ENCODE results near the gene CPAMD8.

- TF ChIP-seq CTCF (conservative IDR thresholded peaks at IDR 0.05 in 1 of 2, IDR thresholded peaks at IDR 0.05 in 1 of 2; ENCODE audit: low read depth in 1 of 2, low read length in 2 of 2) (no peak), EZH2 (IDR thresholded peaks at IDR 0.05; ENCODE audit: low read length, missing control alignments) (no peak)
Observed at GRCh38 chr19:16880884-16881554, 145.6 kb downstream of the CPAMD8 start.

Data from fibroblast of lung (primary cell).